Measurements from ENCODE around the gene SIN3B.

Gene SIN3B

GRCh38 chr19:16915135-16915534, 85.9 kb downstream of the SIN3B start:
- TF ChIP-seq CTCF (IDR thresholded peaks at IDR 0.05; ENCODE audit: insufficient read depth, low read depth, low read length, missing control alignments) = no peak
- no peak overlapping the region for H3K4me3 ChIP-seq (ENCODE audit: low read depth, low read length)
- DNase-seq (ENCODE audit: low read depth) = no peak

- no peak for TF ChIP-seq CTCF (IDR thresholded peaks at IDR 0.05; ENCODE audit: insufficient read depth, low read depth, low read length, missing control alignments)
- DNase-seq (ENCODE audit: low read depth) = no peak
Measured at GRCh38 chr19:16915734-16916133, 86.5 kb downstream of the SIN3B start.

GRCh38 chr19:16917401-16917800, 88.2 kb downstream of the SIN3B start:
- no peak overlapping the region for H3K4me3 ChIP-seq (ENCODE audit: low read depth, low read length)
- DNase-seq (ENCODE audit: low read depth) = no peak
- TF ChIP-seq CTCF (IDR thresholded peaks at IDR 0.05; ENCODE audit: insufficient read depth, low read depth, low read length, missing control alignments) = no peak

More at GRCh38 chr19:16915734-16916133, 86.5 kb downstream of the SIN3B start:
- H3K4me3 ChIP-seq (ENCODE audit: low read depth, low read length) = no peak overlapping the region

GRCh38 chr19:16919496-16919895, 90.3 kb downstream of the SIN3B start:
- no peak for DNase-seq (ENCODE audit: low read depth)
- H3K4me3 ChIP-seq (ENCODE audit: low read depth, low read length) = no peak overlapping the region
- TF ChIP-seq CTCF (IDR thresholded peaks at IDR 0.05; ENCODE audit: insufficient read depth, low read depth, low read length, missing control alignments) = no peak

DNA sequence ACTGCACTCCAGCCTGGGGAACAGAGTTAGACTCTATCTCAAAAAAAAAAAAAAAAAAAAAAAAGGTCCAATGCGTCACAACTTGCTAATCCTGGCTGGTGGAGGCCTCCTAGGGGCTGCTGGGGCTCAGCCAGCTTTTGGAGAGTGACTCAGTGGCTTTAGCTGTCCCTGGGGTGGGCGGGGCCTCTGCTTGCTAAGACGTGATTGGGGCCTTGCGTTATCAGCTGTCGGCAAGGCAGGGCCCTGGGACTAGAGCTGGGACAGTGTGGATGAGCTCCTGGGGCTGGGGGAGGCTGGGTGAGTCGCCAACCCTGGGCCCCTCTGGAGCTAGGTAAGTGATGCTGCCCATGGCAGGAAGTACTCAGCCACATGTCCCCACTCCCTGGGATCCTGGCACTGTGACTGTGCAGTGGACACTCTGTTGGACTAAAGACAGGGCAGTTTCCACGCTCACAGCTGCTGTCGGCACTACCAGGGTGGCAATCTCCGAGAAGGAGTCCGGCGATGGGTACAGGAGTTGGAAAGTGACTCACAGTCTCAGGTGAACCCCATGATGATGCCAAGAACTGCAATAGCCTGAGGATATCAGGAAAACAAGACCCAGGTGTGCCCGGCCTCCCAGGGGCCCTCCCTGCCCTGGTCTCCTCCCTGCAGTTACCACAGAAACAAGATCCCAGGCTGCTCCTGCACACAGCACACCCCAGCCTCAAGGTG, 91.8 kb downstream of the SIN3B start:
- no peak for DNase-seq (ENCODE audit: low read depth)
- no peak for TF ChIP-seq CTCF (IDR thresholded peaks at IDR 0.05; ENCODE audit: insufficient read depth, low read depth, low read length, missing control alignments)
- no peak overlapping the region for H3K4me3 ChIP-seq (ENCODE audit: low read depth, low read length)

GRCh38 chr19:16921766-16922591, 92.8 kb downstream of the SIN3B start:
- H3K4me3 ChIP-seq (ENCODE audit: low read depth, low read length) = no peak overlapping the region
- DNase-seq (ENCODE audit: low read depth) = no peak
- TF ChIP-seq CTCF (IDR thresholded peaks at IDR 0.05; ENCODE audit: insufficient read depth, low read depth, low read length, missing control alignments) = no peak
